ENCODE measurements around the gene OMA1.
A peak's percentile ranks its signal among the peaks of the same experiment; 100 is the strongest.

The OMA1 gene

DNA sequence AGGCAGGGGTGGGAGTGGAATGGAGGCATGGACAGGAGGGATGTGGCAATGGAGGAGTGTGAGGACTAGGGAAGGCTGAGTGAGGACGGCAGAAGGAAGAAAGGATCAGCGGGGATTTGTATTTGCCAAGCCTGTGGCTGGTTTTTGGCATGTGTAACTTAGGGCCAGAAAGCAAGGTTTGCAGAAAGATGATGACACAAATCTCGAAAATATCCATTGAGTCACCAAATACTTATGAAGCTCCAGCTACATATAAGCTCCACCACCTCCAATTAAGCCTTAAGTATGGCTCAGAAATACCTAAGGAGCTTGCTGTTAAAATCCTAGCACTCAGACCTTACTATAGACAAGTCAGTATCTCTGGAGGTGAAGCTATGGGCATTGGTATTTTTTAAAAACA, 90.1 kb downstream of the OMA1 start:
- DNase-seq, result no peak

DNA sequence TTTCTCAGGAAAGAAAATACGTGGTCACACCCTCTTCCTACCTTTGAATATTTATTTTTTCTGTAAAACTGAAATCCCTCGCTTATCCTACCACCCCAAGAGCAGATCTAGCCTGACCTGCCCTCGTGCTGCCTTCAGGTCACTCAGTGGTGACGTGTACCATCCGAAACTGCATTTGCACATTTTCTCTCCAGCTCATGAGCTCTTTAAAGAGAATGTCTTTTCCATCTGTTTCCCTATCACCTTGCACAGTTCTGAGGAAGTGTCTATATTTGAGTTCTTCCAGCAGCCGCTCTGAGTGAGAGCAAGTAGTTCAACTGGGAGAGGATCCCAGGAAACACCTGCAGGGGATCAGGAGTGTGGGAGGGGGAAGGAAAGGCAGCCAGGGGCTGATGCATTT, 91.7 kb downstream of the OMA1 start:
- no peak for DNase-seq

DNA sequence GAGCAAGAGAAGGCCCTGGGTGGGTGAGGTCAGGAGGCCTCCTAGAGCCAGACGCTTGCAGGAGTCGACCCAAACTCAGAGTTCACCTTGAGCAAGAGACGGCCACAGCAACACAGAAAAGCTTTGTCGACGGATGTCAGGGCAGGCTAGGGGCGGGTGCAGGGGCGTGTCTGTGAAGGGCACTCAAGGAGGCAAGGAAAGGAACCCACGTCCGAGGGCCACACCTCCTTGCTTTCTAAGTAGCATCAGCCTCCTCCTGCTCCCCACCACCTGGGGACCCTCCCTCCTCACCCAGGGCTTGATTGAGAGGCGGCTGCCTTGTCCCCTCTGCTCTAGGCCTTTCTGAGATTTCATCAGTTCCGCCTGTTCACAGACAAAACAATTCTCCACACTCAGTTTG, 92.1 kb downstream of the OMA1 start:
- no peak for DNase-seq

DNA sequence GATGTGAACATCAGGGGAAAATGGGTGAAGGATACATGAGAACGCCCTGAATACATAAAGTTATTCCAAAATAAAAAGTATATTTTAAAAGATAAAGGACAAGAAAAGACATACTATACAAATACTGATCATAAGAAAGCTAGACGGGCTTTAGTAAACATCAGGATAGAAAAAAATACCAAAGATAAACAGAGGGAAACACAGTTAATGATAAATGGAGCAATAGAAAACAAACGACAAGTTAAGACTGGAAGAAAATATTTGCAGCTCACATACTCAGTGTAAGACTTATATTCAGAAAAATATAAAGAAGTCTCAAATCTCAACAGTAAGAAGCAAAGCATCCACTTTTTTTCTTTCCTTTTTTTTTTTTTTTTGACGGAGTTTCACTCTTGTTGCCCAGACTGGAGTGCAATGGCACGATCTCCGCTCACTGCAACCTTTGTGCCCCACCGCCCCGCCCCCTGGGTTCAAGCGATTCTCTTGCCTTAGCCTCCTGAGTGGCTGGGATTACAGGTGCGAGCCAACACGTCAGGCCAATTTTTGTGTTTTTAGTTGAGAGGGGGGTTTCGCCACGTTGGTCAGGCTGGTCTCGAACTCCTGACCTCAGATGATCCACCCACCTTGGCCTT, 94.8 kb downstream of the OMA1 start:
- DNase-seq, result no peak

DNA sequence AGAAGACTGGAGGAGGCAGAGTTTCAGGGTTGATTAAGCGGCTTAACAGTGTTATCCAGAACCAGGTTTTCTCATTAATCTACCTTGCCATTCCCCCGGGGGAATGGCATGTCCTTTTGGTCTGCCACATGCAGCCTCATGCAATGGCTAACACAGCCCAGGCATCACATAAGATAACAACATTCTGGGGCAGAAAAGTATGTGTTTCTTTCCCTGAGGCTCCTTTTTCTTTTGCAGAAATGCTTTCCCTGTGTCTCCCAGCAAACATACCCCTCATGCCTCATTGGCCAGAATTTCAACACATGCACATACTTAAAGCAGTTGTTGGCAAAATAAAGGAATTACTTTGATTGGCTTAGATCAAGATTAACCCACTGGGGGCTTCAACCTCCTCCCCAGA, 98.6 kb downstream of the OMA1 start:
- no peak for DNase-seq

DNA sequence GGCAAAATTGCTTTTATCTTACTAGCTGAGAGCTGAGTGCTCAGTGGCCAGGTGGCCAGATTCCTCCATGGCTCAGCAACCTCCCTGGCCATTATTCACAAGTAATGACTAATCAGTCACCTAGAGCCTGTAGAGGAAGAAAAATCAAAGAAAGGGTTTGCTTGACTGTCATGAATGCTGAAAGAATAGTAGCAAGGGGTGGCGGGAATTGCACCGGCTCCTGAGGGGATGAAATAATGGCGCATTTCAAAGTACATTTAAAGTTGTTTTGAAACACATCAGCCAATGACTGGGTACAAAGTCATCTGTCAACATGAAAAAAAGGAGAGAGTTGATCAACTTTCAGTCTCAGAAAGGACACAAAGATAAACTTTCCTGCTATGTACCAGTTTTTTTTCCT, 99.5 kb downstream of the OMA1 start:
- no peak for DNase-seq

DNA sequence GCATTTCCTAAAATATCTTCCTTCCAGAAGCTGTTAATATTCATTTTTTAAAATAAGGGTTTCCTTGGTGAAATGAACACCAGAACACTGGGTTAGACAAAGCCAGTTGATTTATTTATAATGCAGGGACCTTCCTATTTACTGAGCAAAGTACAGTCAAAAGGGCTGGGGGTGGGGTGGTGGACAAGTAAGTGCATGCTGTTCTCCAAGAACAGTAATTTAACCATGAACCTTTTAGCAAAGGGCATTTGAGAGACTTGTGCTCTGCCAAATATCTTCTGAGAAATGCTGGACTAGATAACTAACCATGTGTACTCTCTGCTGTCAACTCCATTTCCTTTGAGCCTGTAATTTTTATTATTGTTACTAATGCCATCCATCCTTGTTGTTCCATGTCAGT, 100.2 kb downstream of the OMA1 start:
- DNase-seq, result no peak

DNA sequence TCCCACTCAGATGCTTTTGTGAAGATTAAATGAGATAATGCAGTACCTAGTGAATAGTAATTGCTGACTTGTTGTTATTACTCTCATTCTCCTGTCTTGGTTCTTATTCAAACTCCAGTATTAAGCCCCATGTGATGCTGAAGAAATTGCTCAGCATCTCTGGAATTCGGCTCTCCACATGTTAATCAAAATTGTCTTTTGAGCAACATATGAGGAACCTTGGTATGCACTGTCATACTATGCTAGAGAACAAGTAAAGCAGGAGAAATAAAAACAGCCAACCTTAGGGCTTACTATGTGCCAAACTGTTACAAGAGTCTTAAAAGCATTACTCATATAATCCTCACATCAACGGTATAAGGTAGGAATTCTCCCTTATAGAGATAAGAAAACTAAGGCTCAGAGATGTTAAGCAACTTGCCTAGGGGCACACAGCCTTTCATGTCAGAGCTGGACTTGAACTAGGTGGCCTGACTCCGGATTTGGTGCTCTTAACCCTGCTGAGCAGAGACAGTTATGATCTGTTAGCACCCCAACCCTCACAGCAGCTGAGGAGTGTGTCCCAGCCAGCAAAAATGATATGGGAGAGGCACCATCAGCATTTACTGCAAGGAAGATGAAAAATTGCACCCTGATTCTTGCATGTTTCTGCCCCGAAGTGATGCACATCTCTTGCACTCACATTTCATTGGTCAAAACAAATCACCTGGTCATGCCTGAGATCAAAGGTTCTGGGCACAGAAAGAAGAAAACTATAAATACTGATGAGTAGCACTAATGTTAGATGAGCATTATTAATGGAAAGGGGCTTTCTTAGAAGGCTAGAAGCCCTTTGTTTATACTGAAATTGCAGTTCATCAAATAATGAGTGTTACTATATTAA, 102.3 kb downstream of the OMA1 start:
- DNase-seq, result no peak

DNA sequence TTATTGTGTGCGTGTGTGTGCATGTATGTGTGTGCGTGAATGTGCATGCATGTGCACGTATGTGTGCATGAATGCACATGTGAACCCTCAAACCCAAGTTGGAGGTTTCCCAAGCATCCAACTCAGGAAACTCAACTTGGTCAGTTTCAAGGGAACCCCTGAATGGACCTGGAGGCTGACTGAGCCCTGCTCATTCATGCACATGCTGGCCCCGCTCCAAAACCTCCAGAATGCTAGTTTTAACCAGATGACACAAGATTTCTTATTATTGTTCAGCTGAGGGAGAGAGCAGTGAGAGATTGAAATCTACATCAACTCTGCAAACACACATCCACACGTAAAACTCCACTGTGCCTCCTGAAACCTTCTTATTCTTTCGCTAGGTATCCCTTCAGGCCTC, 104.4 kb downstream of the OMA1 start:
- DNase-seq, result peak; percentile 73

DNA sequence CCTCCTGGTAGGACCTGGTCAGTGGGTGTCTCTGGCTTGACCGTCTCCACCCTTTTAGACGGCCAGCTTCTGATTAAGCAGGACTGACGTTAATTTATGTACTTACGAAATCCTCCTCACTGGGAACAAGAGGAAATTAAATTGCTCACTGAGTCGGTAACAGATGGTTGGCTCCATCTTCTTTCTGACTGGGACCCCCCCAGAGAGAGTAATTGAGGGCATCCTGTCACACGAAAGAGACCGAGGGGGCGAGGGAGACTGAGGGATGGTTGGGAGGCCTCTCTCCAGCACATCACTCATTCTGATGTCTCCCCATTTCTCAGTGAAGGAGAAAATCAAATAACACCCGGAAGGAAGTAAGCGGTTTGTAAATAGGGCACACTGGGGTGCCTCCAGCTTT, 104.8 kb downstream of the OMA1 start:
- peak; percentile 54 for DNase-seq

DNA sequence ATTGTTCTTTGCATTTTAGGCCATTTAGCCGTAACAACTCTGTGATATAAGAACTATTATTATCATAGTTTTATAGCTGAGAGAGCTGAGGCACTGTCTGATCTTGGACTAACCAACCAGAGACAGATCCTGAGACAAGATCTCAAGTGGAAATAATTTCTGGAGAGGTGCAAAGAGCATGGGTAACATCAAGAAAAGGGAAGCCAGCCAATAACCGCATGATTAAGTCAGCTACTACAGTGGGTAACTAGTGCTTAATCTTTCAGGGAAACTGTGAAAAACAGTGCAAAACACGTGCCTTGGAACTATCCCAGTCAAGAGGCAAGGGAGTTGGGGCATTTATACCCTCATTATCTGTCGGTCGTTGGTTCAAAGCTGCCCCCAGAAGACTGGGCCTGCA, 105.8 kb downstream of the OMA1 start:
- DNase-seq, result no peak

DNA sequence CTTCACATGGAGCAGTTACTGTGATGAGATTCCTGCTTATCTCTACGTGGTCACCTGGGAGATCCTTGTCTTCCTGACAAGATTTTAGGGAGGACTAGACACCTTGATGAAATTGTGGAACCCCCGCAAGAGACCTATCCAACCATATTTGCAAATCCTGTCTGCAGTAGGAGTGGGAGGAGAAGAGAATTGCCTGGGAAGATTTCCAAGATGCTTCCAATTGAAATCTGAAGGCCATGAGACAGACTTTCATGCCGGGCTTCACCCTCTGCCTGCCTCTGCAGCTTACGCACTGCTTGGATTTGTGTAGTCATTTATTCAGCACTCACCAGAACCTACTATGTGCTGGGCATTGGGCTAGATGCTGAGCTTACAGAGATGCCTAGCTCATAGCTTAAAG, 106.6 kb downstream of the OMA1 start:
- DNase-seq, result no peak

DNA sequence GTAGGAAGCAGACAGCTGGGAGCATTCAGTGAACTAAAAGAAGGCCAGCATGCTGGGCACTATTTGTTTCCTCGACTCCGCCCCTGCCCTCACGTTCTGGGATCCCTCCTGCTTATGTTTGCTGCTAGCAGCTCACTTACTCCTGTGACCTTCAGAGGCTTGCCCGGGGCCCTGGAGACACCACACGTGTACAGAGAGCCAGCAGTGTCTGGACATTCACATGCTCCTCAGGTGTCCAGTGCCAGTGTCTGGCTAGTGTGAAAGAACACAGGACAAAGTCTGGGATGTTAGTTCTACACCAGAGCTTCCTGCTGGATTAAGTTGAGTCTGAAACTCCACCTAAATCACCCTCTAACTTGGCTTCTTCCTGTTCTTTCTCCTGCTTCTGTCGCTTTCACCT, 108.1 kb downstream of the OMA1 start:
- no peak for DNase-seq

DNA sequence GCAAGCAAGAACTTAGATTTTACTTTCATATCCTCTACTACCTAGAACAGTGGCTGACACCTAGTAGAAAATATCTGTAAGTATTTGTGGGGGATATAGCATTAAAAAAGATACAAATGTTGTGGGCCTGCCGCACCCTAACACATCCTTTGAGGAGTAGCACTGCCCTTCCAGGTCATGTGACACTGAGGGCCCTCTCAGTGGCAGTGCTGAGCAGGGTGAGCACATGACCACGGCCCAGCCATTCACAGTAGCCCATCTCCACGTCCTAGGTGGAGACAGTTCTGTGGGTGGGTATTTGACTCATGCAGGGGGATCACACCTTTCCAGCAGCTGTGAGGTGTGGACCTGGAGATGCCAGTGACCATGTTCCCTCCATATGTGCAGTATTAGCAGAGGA, 108.9 kb downstream of the OMA1 start:
- no peak for DNase-seq

DNA sequence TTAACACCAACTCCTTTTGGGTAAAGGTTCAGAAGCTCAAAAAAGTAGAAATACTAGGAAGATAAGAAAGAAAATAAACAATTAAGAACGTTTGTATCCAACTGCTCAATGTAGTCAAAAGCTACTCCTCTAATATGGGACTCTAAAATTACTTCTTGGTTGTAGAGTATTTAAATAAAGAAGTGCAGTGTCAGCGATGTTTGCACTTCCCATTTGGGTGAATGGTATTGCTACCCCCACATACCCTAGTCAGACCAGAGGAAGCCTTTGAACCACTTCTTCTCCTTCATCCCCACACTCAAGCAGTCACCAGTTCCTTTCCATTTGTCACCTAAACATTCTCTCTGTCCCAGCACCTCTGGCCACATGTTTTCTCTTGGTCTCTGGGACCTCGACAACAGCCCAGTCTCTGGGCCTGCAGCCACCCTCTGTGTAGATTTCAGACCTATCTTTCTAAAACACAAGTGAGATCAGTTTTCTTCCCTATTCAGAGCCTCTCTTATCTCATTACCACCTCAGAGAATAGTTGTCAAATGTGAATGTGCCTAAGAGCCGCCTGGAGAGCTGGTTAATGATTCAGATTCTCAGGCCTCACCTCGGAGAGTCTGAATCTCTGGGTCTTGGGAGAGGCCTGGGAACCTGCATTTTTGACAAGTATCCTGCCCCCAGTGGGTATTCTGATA, 109.8 kb downstream of the OMA1 start:
- no peak for DNase-seq

DNA sequence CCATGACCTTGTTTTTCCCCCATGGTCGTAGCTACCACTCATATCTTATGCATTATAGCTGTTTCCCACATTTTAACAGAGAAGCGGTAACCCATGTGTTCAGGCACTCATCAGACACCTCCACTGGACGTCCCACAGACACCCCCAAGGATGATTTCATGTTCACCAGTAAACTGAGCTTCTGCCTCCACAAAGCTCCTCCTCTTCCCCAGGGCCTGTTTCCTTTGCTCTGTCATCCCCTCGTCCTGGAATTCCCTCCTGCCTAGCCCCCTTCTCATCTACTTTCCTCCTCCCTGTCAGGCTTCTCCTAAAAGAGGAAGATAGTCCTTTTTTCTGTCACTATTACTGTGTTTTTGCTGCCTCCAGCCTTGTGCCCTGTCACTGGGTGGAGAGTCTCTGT, 111.2 kb downstream of the OMA1 start:
- DNase-seq, result no peak

DNA sequence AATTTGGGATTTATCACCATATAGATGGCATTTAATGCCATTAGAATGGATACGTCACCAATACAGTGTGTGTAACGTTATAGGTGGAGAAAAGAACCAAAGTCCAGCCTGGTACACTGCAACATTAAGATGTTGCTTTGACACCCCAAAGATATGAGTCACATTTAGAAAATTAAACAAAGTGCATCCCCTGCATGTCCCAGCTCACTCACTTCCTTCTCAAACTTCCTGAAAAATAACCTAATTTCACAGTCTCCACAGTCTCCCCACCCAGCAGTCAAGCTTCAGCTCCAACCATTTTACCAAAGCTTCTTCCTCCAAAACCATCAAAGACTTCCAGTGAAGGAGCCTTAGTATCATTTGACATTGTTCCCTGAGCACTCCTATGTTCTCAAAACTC, 111.9 kb downstream of the OMA1 start:
- no peak for DNase-seq

DNA sequence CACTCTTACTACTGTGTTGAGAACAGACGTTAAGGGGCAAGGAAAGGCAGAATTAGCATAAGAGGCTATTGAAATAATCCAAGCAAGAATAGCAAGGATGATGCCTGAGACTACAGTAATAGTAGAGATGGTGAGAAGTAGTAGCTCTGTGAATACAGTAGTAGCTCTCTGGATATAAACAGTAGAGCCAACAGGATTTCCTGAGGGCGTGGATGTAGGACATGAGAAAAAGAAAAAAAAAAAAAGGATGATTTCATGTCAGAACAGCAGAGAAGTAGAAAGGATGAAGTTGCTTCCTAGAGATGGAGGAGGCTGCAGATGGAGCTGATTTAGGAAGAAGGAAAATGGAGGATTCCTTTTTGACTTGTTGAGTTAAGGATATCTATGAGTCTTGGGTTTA, 112.3 kb downstream of the OMA1 start:
- no peak for DNase-seq

DNA sequence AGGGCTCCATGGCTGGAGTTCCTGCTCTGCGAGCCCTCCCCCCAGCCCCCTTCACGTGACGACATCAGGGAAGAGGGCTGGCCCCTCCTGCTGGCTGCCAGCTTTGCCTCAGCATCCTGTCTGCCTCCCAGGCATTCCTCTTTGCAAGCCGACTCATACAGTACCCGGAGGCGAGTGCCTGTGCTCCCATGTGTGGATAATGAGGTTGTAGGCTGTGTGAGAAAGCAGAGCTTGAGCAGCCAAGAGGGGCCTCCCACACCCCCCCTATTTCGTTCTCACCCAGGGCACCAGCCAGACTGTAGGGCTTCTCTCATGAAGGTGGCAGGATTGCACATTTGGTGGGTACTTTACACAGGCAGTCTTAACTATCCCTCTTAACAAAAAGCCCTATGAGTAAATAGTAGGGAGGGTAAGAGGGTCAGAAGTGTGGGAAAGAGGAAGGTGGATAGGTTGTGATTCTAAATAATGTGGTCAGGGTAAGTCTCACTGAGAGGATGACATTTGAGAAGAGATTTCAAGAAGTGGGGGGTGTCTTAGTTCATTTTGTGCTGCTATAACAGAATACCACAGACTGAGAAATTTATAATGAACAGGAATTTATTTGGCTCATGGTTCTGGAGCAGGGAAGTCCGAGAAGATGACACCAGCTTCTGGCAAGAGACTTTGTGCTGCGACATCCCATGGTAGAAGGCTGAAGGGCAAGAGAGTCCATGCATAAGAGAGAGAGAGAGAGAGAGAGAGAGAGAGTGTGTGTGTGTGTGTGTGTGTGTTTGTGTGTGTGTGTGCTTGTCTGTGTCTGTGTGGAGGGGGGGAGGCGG, 113.5 kb downstream of the OMA1 start:
- peak; percentile 75 for DNase-seq

DNA sequence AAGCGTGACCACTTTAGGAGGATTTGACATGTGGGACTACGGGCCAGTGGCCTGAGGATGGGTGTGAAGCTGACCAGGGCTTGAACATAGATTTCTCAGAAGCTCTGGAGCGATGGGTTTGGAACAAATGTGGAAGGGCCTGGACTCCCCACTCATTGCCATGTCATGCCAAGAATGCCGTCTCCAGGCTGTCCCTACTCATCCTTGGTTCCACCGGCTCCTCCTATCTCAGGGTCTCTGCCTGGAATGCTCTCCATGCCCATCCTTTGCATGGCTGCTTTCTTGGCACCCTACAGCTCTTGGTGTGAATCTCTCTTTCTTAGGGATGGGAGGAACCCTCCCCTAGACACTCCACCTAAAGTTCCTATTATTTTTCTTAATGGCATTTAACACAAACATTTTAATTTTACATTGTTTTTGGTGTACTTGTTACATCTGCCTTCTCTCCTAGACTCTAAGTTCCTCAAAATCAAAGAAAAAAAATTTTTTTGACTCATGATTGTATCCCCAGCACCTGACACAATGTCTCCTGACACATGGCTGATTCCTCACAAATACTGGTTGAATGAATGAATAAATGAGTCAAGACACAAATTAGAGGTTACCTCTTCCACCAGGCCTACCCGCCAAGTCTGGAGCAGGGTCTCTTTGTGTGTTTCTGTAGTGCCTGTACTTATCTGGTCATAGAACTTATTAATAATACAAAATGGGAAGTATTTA, 114.5 kb downstream of the OMA1 start:
- DNase-seq, result no peak
